GM12892 (cell line): ENCODE data around the gene UNC119.
"Not testable (repeated sequence)": the region's sequence is repeated elsewhere in the genome, so short reads cannot be mapped to it uniquely, and the experiment has no call there.

ENCODE experiments used
- DNase-seq: peaks from one replicate; pipeline ENCODE4 v3.0.0; 2011; ENCODE audit not compliant: insufficient read length
- FAIRE-seq: peaks from 2 replicates; lab custom pipeline; 2011; peaks lifted over from hg19 to GRCh38; lab: Jason Lieb, UNC
- POLR2A ChIP-seq: IDR thresholded peaks from 2 replicates; pipeline ENCODE4 v1.6.1; 2011; ENCODE audit warnings: low read depth, low read length, control low read depth
- POLR2AphosphoS5 ChIP-seq: IDR thresholded peaks from 2 replicates; pipeline ENCODE4 v1.6.1; 2011; ENCODE audit warnings: low read depth, low read length, control low read depth
- TAF1 ChIP-seq: IDR thresholded peaks from 2 replicates; pipeline ENCODE4 v1.6.1; 2011; ENCODE audit warnings: low read depth, mild to moderate bottlenecking, control low read depth, low read length, borderline replicate concordance

The UNC119 gene

DNA sequence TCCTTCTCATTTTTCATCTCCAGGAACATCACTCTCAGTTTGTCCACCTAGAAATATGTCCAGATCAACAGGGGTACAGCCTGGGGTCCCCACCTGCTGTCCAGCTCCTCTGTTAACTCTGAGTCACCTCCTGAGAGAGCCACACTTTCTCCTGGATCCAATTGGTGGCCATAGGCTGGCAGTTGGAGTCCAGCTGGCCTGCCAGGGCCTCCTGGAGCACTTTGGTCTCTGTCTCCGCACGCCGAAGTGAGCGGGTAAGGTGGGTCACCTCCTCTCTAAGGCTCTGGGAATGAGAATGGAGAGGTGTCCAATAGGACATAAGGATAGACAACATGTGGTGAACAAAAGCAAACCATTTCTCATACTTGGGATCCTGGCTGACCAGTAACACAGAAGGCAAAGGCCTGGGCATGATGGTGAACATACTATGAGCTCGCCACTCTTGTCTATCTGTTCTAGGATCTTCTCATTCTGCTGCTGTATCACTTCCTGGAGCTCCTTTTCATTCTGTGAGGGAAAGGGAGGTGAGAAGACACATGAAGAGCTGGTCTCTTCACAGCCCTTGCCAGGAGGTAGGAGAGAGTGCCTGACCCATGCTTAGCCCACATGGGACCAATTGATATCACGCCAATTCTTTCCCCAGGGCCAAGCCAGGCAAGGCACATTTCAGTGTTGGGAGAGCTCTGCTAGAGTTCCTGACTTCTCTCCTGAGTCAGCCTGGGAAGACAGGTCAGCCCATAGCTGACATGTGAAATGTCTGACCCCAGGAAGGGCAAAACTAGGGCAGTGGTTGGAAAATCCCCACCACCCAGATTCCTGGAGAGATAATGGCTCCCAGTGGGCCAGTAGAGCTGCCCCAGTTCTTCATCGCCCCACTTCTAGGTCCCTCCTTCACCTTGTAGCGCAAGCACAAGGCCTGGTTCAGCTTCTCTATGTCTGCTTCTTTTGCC is 26.1 kb upstream of the UNC119 start:
- TF ChIP-seq TAF1 (no peak), POLR2AphosphoS5 (0 out of 2 replicates have a peak, but pooled peaks have one; percentile 26)
- DNase-seq: no peak
- no peak for FAIRE-seq

DNA sequence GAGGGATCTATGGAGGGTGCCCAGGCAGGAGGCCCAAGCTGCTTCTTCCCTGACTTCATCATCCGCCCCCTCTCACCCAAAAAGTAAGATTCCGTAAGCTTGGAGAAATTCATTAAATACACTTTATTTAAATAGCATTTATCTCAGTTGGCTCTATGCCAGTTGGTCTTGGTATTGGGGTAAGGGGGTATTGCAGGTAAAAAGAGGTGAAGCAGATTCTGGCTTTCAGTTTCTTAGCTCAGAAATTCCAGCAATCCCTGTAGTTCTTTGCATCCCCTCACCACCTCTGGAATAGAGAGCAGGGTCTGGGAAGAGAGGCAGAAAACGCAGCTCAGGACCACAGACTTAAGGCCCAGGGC is 25.0 kb upstream of the UNC119 start:
- TF ChIP-seq POLR2A (no peak), POLR2AphosphoS5 (no peak), TAF1 (no peak)
- FAIRE-seq: no peak
- no peak for DNase-seq

DNA sequence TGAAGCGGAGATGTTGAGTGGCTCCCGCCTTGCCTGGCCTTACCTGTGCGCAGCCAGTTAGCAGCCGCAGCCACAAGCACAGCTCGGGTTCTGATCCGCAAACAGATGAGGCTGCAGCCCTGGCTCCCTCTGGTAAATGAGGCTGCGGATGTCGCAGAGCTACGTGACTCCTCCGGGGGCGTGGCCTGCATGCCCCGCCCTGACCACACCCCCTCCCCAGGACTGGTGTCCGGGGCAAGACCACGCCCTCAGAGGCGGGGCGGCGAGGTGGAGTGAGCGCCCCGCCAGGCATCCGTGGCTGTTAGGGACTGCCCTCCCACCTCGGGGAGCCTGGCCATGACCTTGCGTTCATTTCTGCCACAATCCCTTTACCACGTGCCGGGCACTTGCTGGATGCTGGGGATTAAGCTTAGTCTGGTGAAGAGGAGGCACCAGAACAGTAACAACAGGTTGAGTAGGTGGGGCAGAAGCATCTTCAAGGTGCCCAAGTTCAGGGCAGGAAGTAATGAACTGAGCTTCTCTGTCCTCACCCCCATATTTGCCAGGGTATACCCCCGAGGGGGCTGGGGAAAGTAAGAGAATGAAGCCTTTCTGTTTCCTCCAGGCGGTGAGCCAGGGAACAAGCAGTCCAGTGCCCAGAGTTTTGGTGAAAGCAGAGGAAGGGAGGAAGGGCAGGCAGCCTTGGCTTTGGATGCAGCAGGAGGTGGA is 24.5 kb upstream of the UNC119 start, which contains the start of gene ALDOC:
Gene ALDOC, minus strand, starts transcription at position 138 of the 708 bp plus-strand sequence. CDS start 1,363 bp downstream, outside the sequence.
- TF ChIP-seq POLR2A (peak; percentile 93), TAF1 (peak; percentile 88), POLR2AphosphoS5 (peak; percentile 94)
- DNase-seq (peak; percentile 97), FAIRE-seq (peak; percentile 99)

DNA sequence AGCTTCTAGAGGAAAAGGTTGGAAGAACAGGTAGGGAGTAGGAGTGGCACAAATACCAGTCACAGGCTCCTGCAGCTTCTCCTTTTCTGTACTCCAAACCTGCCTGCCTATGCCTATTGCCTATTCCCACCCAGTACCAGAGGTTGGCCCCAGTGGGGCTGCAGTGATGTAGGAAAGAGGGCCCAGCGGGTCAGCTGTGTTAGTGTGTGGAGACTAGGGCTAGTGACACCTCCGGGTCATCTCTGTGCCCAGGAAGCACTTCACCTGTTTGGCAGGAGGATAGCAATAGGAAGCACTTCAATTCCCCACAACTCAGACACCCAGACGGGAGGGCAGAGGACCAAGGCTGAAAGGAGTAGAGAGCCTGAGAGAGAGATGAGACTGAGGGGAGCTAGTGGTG is 23.6 kb upstream of the UNC119 start:
- FAIRE-seq: peak; percentile 24

DNA sequence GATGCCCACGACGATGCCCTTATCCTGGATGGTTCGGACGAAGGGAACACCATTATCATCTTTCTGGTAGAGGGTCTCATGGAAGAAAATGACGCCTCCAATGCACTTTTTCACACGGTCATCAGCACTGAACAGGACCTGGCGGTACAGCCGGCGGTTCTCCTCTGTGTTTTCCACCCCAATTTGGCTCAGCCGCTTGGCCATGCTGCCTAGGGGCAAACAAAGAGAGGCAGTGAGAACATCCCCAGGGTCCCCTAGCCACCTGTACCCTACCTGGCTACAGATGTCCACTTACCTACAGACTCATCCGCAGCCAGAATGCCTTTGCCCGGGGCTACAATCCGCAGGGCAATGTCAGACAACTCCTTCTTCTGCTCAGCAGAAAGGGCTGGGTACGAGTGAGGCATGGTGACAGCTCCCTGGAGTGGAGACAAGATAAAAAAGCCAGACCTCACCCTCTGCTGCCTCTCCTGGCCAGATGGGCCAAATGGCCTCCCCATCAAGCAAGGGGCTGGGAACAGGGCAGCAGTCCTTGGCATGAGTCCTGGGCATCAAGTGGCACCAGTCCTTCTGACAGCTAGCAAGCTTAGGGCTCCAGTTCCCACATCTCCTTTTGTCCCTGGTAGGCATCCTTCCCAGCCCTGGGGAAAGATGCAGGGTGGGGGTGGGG is 22.8 kb upstream of the UNC119 start:
- DNase-seq: no peak
- no peak for FAIRE-seq
- TF ChIP-seq POLR2A (no peak), POLR2AphosphoS5 (no peak), TAF1 (no peak)

More for the DNA sequence above, 23.6 kb upstream of the UNC119 start:
- not testable (repeated sequence) for DNase-seq

DNA sequence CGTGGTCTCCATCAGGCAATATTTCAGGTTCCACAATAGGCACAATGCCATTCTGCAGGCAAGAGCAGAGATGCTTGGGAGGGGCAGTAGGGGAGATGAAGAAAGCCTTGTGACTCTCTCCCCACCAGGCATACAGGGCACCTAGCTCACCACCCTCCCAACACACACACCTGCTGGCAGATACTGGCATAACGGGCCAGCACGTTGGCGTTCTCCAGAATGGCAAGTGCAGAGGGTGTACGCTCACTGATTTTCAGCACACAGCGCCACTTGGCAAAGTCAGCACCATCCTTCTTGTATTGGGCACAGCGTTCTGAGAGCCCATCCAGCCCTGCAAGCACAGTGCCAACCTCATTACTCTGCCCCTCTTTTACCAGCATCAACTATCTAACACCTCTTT is 22.1 kb upstream of the UNC119 start:
- FAIRE-seq (no peak), DNase-seq (no peak)
- TF ChIP-seq POLR2A: no peak

DNA sequence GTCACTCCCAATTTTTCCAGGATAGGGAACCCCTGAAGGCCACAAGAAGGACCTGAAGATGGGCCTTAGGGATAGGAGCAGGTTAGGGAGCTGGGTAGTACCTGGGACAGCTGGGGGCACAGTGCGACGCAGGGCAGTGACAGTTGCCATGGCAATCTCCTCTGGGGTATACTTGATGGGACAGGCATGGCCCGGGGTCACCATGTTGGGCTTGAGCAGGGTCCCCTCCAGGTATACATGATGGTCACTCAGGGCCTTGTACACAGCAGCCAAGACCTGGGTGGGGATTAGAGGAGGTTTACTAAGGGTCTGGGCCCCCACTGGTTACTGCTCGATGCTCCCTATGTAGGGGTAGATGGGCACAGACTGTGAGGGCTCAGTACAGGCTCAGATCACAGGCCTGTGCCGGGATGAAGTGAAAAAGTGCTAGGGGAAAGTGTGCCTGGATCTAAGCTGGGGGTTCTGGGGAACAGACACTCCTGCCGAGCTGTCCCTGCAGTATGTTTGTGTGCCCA is 21.6 kb upstream of the UNC119 start:
- FAIRE-seq (no peak), DNase-seq (no peak)
- TF ChIP-seq TAF1 (no peak), POLR2A (no peak), POLR2AphosphoS5 (no peak)

DNA sequence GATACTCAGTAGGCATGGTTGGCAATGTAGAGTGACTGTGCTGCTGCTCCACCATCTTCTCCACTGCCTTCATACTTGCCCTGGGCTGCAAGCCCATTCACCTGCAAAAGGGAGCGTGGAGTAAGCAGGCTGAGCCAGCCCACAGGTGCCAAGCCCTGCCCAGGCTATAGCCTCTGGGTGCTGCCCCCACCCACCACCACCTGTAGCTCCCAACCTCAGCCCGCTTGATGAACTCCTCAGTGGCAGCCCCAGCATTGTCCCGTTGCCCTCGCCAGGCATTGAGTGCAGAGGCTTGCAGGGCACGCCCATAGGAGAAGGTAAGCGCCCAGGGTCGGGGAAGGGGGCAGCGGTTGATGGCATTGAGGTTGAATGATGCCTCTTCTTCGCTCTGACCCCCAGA is 21.1 kb upstream of the UNC119 start:
- FAIRE-seq (no peak), DNase-seq (no peak)
- TF ChIP-seq TAF1 (no peak), POLR2A (no peak), POLR2AphosphoS5 (no peak)

DNA sequence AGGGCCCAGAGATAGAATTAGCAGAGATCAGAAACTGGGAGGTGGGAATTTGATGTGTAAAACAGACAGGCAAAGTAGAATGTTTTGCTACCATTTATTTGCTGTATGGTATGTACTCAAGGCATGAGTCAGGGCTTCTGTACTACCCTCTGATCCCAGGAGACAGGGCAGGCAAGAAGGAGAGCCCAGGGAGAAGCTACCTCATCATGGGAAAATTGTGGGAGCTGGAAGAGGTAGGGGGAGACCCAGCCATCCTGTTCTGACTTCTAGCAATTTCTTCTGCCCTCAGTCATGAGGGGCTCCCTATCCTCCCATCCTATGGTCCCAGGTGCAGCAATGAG is 20.6 kb upstream of the UNC119 start:
- TF ChIP-seq POLR2AphosphoS5 (no peak), POLR2A (no peak), TAF1 (no peak)
- no peak for DNase-seq
- no peak for FAIRE-seq

DNA sequence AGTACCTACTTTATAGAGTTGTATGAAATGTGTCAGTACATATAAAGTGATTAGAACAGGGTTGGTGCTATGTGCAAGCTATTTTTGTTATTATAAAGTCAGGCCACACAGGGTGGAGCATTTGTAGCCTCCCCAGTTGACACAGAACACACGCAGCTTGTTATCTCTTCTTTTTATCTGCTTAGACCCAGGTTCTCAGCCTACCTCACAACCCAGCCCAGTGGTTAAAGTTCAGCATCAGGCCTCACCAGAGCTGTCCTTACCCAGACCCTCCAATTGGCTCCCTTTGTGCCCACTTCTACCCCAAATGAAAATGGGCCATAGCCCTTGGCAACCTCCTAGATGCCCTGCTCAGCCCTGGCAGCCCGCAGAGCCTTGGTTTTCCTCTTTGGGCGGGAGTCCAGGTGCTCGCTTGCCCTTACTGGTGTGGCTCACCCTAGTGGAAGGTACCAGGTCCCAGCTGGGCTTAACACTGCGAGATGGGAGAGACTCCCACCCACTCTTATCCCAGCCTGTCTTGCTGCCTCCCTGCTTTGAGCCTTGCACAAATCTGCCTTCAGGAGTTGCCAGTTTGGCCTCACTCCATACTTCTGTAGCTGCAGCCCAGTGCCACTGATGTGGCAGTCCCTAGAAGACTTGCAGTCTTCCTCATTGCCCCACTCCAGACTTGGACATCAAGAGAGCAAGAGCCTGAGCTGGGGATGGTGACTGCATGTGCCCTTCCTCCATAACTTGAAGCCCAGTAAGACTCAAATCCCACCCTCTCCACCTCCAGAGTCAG is 20.0 kb upstream of the UNC119 start:
- TF ChIP-seq POLR2AphosphoS5 (no peak), TAF1 (no peak), POLR2A (no peak)
- DNase-seq (no peak), FAIRE-seq (no peak)

DNA sequence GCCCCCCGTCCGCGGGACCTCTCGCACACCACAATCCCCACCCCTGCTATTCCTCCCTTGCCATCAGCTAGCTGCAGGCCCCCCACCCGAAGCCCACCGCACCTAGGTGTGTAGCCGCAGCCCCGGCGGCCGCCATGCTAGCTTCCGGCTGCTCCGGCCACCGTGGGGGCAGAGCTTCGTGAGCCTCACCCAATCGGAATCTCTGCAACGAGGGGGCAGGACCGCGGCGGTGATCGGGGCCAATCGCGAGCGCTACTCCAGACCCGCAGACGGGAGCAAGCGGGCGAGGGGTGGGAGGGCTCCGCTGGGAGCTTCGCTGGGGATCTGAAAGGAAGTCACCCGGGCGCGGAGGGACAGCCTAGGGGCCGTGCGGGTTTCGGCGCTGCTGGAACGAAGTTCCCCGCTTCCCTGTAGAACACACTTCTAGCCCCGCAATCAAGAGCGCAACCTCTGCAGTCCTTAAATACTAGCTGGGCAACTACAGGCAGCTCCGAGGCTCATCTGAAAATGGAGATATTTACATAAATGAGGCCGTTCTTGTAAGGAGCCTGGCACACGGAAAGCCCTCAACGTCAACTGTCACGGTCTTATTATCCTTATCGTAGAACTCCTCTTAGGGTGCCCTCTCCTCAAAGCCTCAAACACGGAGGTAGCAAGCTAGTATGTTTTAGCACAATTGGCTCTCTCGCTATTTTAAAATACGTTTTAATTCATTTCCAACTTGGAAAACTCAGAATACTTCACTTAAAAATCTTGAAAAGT is 19.1 kb upstream of the UNC119 start, which contains the start of gene PIGS:
Gene PIGS, minus strand, starts transcription at position 164 of the 762 bp plus-strand sequence. Its CDS starts 28 bp downstream, at position 136.
- peak; percentile 97 for FAIRE-seq
- peak; percentile 79; the same call in 1 of the 2 replicates for TF ChIP-seq POLR2A
- TF ChIP-seq TAF1: peak; percentile 65
- peak; percentile 60 for TF ChIP-seq POLR2AphosphoS5
- peak; percentile 96 for DNase-seq
